DND-41 (cell line): Measurements from ENCODE around the gene CACNA2D4.

Experiments used
- EZH2 ChIP-seq: IDR thresholded peaks from 3 replicates; pipeline ENCODE4 v1.6.1; 2012; ENCODE audit warnings: borderline replicate concordance, low read depth, mild to moderate bottlenecking, moderate library complexity, low read length, inconsistent platforms; ENCODE audit not compliant: severe bottlenecking
- TF ChIP-seq, protein P1 (sequence below): IDR thresholded peaks from 2 replicates; pipeline ENCODE4 v1.5.1; 2012; ENCODE audit warnings: borderline replicate concordance, low read length, moderate library complexity, mild to moderate bottlenecking; ENCODE audit not compliant: poor library complexity, severe bottlenecking; ENCODE audit errors: extremely low read depth

DNA sequence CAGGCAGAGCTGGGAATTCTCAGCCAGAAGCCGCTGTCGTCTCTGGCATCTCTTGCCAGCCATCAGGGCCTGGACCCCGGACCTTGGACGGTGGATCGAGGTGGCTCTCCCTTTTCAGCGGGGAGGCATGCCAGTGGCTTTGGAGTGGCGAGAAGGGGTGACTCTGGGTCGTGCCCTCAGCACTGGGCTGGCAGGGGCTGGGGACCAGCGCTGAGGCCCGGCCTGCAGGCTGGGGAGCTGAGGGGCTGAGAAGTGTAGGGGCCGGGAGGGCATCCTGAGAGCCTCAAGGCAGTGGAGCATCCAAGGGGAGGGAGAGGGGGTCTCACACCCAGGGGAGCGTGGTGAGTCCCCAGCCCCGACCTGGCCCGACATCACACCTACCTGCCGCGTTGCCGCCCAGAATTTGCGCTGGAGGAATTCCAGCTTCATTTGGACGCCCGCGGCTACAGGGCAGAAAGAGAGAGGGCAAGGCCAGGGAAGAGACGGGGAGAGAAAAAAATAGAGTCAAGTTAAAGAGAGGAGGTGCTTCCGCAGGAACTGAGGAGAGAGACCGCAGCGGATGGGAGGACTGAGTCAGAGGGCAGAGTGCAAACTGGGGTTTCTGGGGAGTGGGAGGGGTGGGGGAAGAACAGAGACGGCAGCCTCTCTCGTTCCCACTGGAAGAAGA is 107.0 kb downstream of the CACNA2D4 start:
- TF ChIP-seq, protein P1, sequence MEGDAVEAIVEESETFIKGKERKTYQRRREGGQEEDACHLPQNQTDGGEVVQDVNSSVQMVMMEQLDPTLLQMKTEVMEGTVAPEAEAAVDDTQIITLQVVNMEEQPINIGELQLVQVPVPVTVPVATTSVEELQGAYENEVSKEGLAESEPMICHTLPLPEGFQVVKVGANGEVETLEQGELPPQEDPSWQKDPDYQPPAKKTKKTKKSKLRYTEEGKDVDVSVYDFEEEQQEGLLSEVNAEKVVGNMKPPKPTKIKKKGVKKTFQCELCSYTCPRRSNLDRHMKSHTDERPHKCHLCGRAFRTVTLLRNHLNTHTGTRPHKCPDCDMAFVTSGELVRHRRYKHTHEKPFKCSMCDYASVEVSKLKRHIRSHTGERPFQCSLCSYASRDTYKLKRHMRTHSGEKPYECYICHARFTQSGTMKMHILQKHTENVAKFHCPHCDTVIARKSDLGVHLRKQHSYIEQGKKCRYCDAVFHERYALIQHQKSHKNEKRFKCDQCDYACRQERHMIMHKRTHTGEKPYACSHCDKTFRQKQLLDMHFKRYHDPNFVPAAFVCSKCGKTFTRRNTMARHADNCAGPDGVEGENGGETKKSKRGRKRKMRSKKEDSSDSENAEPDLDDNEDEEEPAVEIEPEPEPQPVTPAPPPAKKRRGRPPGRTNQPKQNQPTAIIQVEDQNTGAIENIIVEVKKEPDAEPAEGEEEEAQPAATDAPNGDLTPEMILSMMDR, result no peak
- TF ChIP-seq EZH2, result no peak
